H9 (cell line): Measurements from ENCODE around the gene CNKSR1. TPM values are rescaled to one million over a fixed set of nuclear protein-coding genes. Genes with fewer than 3 reads are reported as not detected.

ENCODE experiments used
- DNase-seq: peaks from one replicate; pipeline ENCODE4 v3.0.0-alpha.2; 2017
- H2AFZ ChIP-seq: one replicate; pipeline ENCODE4 v1.6.1; 2013; ENCODE audit warnings: mild to moderate bottlenecking, low read length, control low read depth, moderate library complexity
- H2AK5ac ChIP-seq: 2 replicates; pipeline ENCODE4 v1.6.1; 2013; ENCODE audit warnings: low read length, control low read depth, mixed read lengths; ENCODE audit not compliant: insufficient read length
- H2BK120ac ChIP-seq: one replicate; pipeline ENCODE4 v1.6.1; 2013; ENCODE audit warnings: low read depth, mild to moderate bottlenecking, low read length, control low read depth, inconsistent platforms; ENCODE audit not compliant: poor library complexity, severe bottlenecking
- H2BK12ac ChIP-seq: 2 replicates; pipeline ENCODE4 v1.6.1; 2013; ENCODE audit warnings: low read length, control low read depth, mixed read lengths, low read depth; ENCODE audit not compliant: insufficient read length
- H2BK15ac ChIP-seq: 2 replicates; pipeline ENCODE4 v1.6.1; 2013; ENCODE audit warnings: low read depth, low read length, control low read depth
- H2BK20ac ChIP-seq: one replicate; pipeline ENCODE4 v1.6.1; 2013; ENCODE audit warnings: low read depth, mild to moderate bottlenecking, low read length, control low read depth, inconsistent platforms; ENCODE audit not compliant: poor library complexity, severe bottlenecking
- H2BK5ac ChIP-seq: 2 replicates; pipeline ENCODE4 v1.6.1; 2013; ENCODE audit warnings: low read length, control low read depth, mixed read lengths; ENCODE audit not compliant: insufficient read length
- H3K14ac ChIP-seq: 2 replicates; pipeline ENCODE4 v1.6.1; 2013; ENCODE audit warnings: low read length, control low read depth; ENCODE audit not compliant: insufficient read depth
- H3K18ac ChIP-seq: 2 replicates; pipeline ENCODE4 v1.6.1; 2013; ENCODE audit warnings: low read depth, mild to moderate bottlenecking, mixed read lengths, low read length, control low read depth; ENCODE audit not compliant: insufficient read length
- H3K23ac ChIP-seq: 2 replicates; pipeline ENCODE4 v1.6.1; 2013; ENCODE audit warnings: low read length, control low read depth, mixed read lengths, low read depth; ENCODE audit not compliant: insufficient read length
- H3K23me2 ChIP-seq: 2 replicates; pipeline ENCODE4 v1.6.1; 2013; ENCODE audit warnings: low read depth, mild to moderate bottlenecking, mixed read lengths, low read length, control low read depth; ENCODE audit not compliant: insufficient read length, poor library complexity, severe bottlenecking
- H3K27ac ChIP-seq: 2 replicates; pipeline ENCODE4 v1.5.1; 2013; ENCODE audit warnings: low read length, control low read depth, mixed read lengths, low read depth; ENCODE audit not compliant: insufficient read length
- H3K27me3 ChIP-seq: 2 replicates; pipeline ENCODE4 v1.6.1; 2013; ENCODE audit warnings: low read length, control low read depth, inconsistent platforms; ENCODE audit not compliant: insufficient read depth
- H3K4ac ChIP-seq: 2 replicates; pipeline ENCODE4 v1.6.1; 2013; ENCODE audit warnings: low read depth, mild to moderate bottlenecking, control low read depth, inconsistent platforms, low read length, moderate library complexity
- H3K4me1 ChIP-seq: 2 replicates; pipeline ENCODE4 v1.6.1; 2013; ENCODE audit warnings: low read length, control low read depth, inconsistent platforms; ENCODE audit not compliant: insufficient read depth
- H3K4me2 ChIP-seq: 2 replicates; pipeline ENCODE4 v1.6.1; 2013; ENCODE audit warnings: low read length, control low read depth, mixed read lengths; ENCODE audit not compliant: insufficient read length, insufficient read depth
- H3K56ac ChIP-seq: 2 replicates; pipeline ENCODE4 v1.6.1; 2013; ENCODE audit warnings: low read depth, mild to moderate bottlenecking, mixed read lengths, low read length, control low read depth; ENCODE audit not compliant: insufficient read length
- H3K79me1 ChIP-seq: 2 replicates; pipeline ENCODE4 v1.6.1; 2013; ENCODE audit warnings: low read depth, mild to moderate bottlenecking, moderate library complexity, low read length, control low read depth, inconsistent platforms; ENCODE audit not compliant: insufficient read depth, poor library complexity, severe bottlenecking
- H3K79me2 ChIP-seq: 2 replicates; pipeline ENCODE4 v1.6.1; 2013; ENCODE audit warnings: low read length, control low read depth, inconsistent platforms; ENCODE audit not compliant: insufficient read depth
- H3K9ac ChIP-seq: 2 replicates; pipeline ENCODE4 v1.6.1; 2013; ENCODE audit warnings: low read length, control low read depth, mixed read lengths; ENCODE audit not compliant: insufficient read length; ENCODE audit errors: extremely low read depth
- H3K9me3 ChIP-seq: one replicate; pipeline ENCODE4 v1.6.1; 2013; ENCODE audit warnings: low read depth, low read length, inconsistent platforms; ENCODE audit not compliant: control insufficient read depth
- H3T11ph ChIP-seq: one replicate; pipeline ENCODE4 v1.6.1; 2013; ENCODE audit warnings: mild to moderate bottlenecking, low read length, control low read depth, inconsistent platforms
- H4K20me1 ChIP-seq: one replicate; pipeline ENCODE4 v1.6.1; 2013; ENCODE audit not compliant: control insufficient read depth, insufficient read length, insufficient read depth
- H4K5ac ChIP-seq: 2 replicates; pipeline ENCODE4 v1.6.1; 2013; ENCODE audit warnings: low read depth, mild to moderate bottlenecking, mixed read lengths, low read length, control low read depth; ENCODE audit not compliant: insufficient read length
- H4K8ac ChIP-seq: replicated peaks from 2 replicates; pipeline ENCODE4 v1.6.1; 2013; ENCODE audit warnings: low read length, control low read depth, mixed read lengths, low read depth; ENCODE audit not compliant: insufficient read length
- H4K91ac ChIP-seq: 2 replicates; pipeline ENCODE4 v1.6.1; 2013; ENCODE audit warnings: low read depth, mild to moderate bottlenecking, moderate library complexity, mixed read lengths, low read length, control low read depth; ENCODE audit not compliant: insufficient read length
- H3K27ac Mint-ChIP-seq, 3 experiments: 2 replicates in 2 of 3; 3 replicates in 1 of 3; pipeline ENCODE4 v1.8.0; 2020 to 2021; ENCODE audit warnings: mixed read lengths in 3 of 3, mild to moderate bottlenecking in 1 of 3, moderate library complexity in 1 of 3
- H3K27me3 Mint-ChIP-seq: 2 replicates; pipeline ENCODE4 v1.8.0; 2021; ENCODE audit warnings: low read depth, mild to moderate bottlenecking, moderate library complexity, mixed read lengths
- H3K36me3 Mint-ChIP-seq, 3 experiments: 2 replicates in 2 of 3; 3 replicates in 1 of 3; pipeline ENCODE4 v1.8.0; 2020 to 2021; ENCODE audit warnings: low read depth in 3 of 3, mixed read lengths in 3 of 3; ENCODE audit not compliant: insufficient read depth in 1 of 3
- H3K4me1 Mint-ChIP-seq, 2 experiments: 2 replicates each; pipeline ENCODE4 v1.8.0; 2020; ENCODE audit warnings: mixed read lengths in 2 of 2
- H3K4me3 Mint-ChIP-seq, 2 experiments: 2 replicates in 1 of 2; 3 replicates in 1 of 2; pipeline ENCODE4 v1.8.0; 2020 to 2021; ENCODE audit warnings: mild to moderate bottlenecking in 2 of 2, mixed read lengths in 2 of 2, moderate library complexity in 1 of 2
- H3K9me3 Mint-ChIP-seq, 2 experiments: 2 replicates in 1 of 2; 3 replicates in 1 of 2; pipeline ENCODE4 v1.8.0; 2020; ENCODE audit warnings: mild to moderate bottlenecking in 2 of 2, mixed read lengths in 2 of 2, moderate library complexity in 1 of 2
- CTCF ChIP-seq: fragments of 200-600 bp; sonication (generic); conservative IDR thresholded peaks from 3 replicates; pipeline ENCODE4 v1.8.0; 2021; ENCODE audit warnings: antibody characterized with exemption, mild to moderate bottlenecking
- WGBS: extraction: QIAGEN DNeasy Blood & Tissue Kit; methylation state at CpG from one replicate; pipeline ENCODE4 v1.1.7; 2013; ENCODE audit warnings: missing lambda C conversion rate, low lambda C conversion rate, mixed read lengths; ENCODE audit not compliant: insufficient read length; ENCODE audit errors: extremely low coverage; 5-methylcytosine and 5-hydroxymethylcytosine counted together
- total RNA-seq: library from RNA; stranded (reverse); gene quantifications from 2 replicates; pipeline ENCODE4 v1.2.1, GENCODE V29; 2021

The CNKSR1 gene
- total RNA-seq, 1 experiment from 2014 or later = 26.3 TPM

- TF ChIP-seq CTCF = no peak
- H2BK5ac ChIP-seq = no peak overlapping the region
- Mint-ChIP-seq H3K4me1 (peaks cover 12 to 14% of the 10 kb centered on the region in 2 experiments), H3K36me3 (no peaks in the 10 kb centered on the region), H3K27me3 (peaks cover 14% of the 10 kb centered on the region), H3K9me3 (no peaks in the 10 kb centered on the region), H3K4me3 (no peak overlapping the region), H3K27ac (no peak overlapping the region)
- no CpG with 5 or more reads among the region's 11 CpGs for WGBS
- H3K23ac ChIP-seq = no peak overlapping the region
- no peak overlapping the region for H3K4ac ChIP-seq
- no peak overlapping the region for H2BK20ac ChIP-seq
- no peak for DNase-seq
- H3K79me1 ChIP-seq = no peaks in the 10 kb centered on the region
- H3K14ac ChIP-seq = no peak overlapping the region
- no peak overlapping the region for H3K9ac ChIP-seq
- H2BK15ac ChIP-seq = no peak overlapping the region
- no peaks in the 10 kb centered on the region for H4K20me1 ChIP-seq
- H2BK120ac ChIP-seq = no peak overlapping the region
- H3T11ph ChIP-seq = no peak overlapping the region
- H3K18ac ChIP-seq = no peak overlapping the region
- no peak overlapping the region for H3K4me2 ChIP-seq
- no peak overlapping the region for H4K91ac ChIP-seq
- H2AFZ ChIP-seq = no peak overlapping the region
- no peak overlapping the region for H3K56ac ChIP-seq
- no peaks in the 10 kb centered on the region for H3K79me2 ChIP-seq
- no peaks in the 10 kb centered on the region for H3K23me2 ChIP-seq
- H3K27ac ChIP-seq = no peak overlapping the region
- H4K8ac ChIP-seq = no peak overlapping the region
- H2BK12ac ChIP-seq = no peak overlapping the region
- H3K27me3 ChIP-seq = no peaks in the 10 kb centered on the region
- no peak overlapping the region for H4K5ac ChIP-seq
- no peak overlapping the region for H2AK5ac ChIP-seq
- H3K9me3 ChIP-seq = no peaks in the 10 kb centered on the region
- no peaks in the 10 kb centered on the region for H3K4me1 ChIP-seq
Measured at GRCh38 chr1:26218906-26219494, 41.7 kb downstream of the CNKSR1 start.
